ENCODE data around the gene CNTNAP5. TPM values are rescaled to one million over a fixed set of nuclear protein-coding genes. Genes with fewer than 3 reads are reported as not detected.

Gene CNTNAP5
- total RNA-seq, 1 experiment from 2014 or later: not detected

- Histone ChIP-seq H3K9me3 (replicated peaks) (no peaks in the 10 kb centered on the region), H3K27me3 (no peaks in the 10 kb centered on the region), H3K27ac (no peak overlapping the region), H3K4me3 (no peak overlapping the region), H3K36me3 (no peaks in the 10 kb centered on the region), H3K4me1 (no peaks in the 10 kb centered on the region)
- no peak for DNase-seq
Measured at GRCh38 chr2:124586835-124587234, 561.7 kb downstream of the CNTNAP5 start.

- no peaks in the 10 kb centered on the region for H3K36me3 ChIP-seq
- no peaks in the 10 kb centered on the region for H3K9me3 ChIP-seq (replicated peaks)
- H3K4me3 ChIP-seq: no peak overlapping the region
- no peak for DNase-seq
- H3K4me1 ChIP-seq: no peaks in the 10 kb centered on the region
- H3K27ac ChIP-seq: no peak overlapping the region
- no peaks in the 10 kb centered on the region for H3K27me3 ChIP-seq
Measured at GRCh38 chr2:124589971-124590370, 564.9 kb downstream of the CNTNAP5 start.

- Histone ChIP-seq H3K36me3 (no peaks in the 10 kb centered on the region), H3K27me3 (no peaks in the 10 kb centered on the region), H3K4me1 (no peaks in the 10 kb centered on the region), H3K9me3 (replicated peaks) (no peaks in the 10 kb centered on the region), H3K27ac (no peak overlapping the region), H3K4me3 (no peak overlapping the region)
- DNase-seq: no peak
Measured at GRCh38 chr2:124602759-124603158, 577.7 kb downstream of the CNTNAP5 start.

GRCh38 chr2:124604940-124605339, 579.9 kb downstream of the CNTNAP5 start:
- Histone ChIP-seq H3K36me3 (no peaks in the 10 kb centered on the region), H3K4me3 (no peak overlapping the region), H3K9me3 (replicated peaks) (no peaks in the 10 kb centered on the region), H3K27ac (no peak overlapping the region), H3K27me3 (no peaks in the 10 kb centered on the region), H3K4me1 (no peaks in the 10 kb centered on the region)
- no peak for DNase-seq

GRCh38 chr2:124607679-124608078, 582.6 kb downstream of the CNTNAP5 start:
- Histone ChIP-seq H3K9me3 (replicated peaks) (no peaks in the 10 kb centered on the region), H3K4me3 (no peak overlapping the region), H3K4me1 (no peaks in the 10 kb centered on the region; the same call in none of the 2 replicates), H3K27ac (no peak overlapping the region), H3K27me3 (0 out of 2 replicates have a peak, but pooled peaks cover 6% of the 10 kb centered on the region), H3K36me3 (no peaks in the 10 kb centered on the region)
- DNase-seq: no peak

GRCh38 chr2:124609667-124610066, 584.6 kb downstream of the CNTNAP5 start:
- Histone ChIP-seq H3K27ac (no peak overlapping the region), H3K4me1 (no peaks in the 10 kb centered on the region; the same call in none of the 2 replicates), H3K4me3 (no peak overlapping the region), H3K27me3 (0 out of 2 replicates have a peak, but pooled peaks cover 6% of the 10 kb centered on the region), H3K9me3 (replicated peaks) (no peaks in the 10 kb centered on the region), H3K36me3 (no peaks in the 10 kb centered on the region)
- DNase-seq: no peak

GRCh38 chr2:124610141-124610540, 585.1 kb downstream of the CNTNAP5 start:
- H3K9me3 ChIP-seq (replicated peaks): no peaks in the 10 kb centered on the region
- H3K27ac ChIP-seq: no peak overlapping the region
- H3K4me3 ChIP-seq: no peak overlapping the region
- no peak for DNase-seq
- no peaks in the 10 kb centered on the region; the same call in none of the 2 replicates for H3K4me1 ChIP-seq
- H3K36me3 ChIP-seq: no peaks in the 10 kb centered on the region
- 0 out of 2 replicates have a peak, but pooled peaks cover 6% of the 10 kb centered on the region for H3K27me3 ChIP-seq

- Histone ChIP-seq H3K9me3 (replicated peaks) (no peaks in the 10 kb centered on the region), H3K4me1 (no peaks in the 10 kb centered on the region; the same call in none of the 2 replicates), H3K36me3 (no peaks in the 10 kb centered on the region), H3K27me3 (0 out of 2 replicates have a peak, but pooled peaks cover 6% of the 10 kb centered on the region), H3K27ac (no peak overlapping the region), H3K4me3 (no peak overlapping the region)
- peak in 1 of 2 experiments; percentile 5 for DNase-seq
Measured at GRCh38 chr2:124610866-124611265, 585.8 kb downstream of the CNTNAP5 start.

GRCh38 chr2:124623560-124623959, 598.5 kb downstream of the CNTNAP5 start:
- Histone ChIP-seq H3K36me3 (no peaks in the 10 kb centered on the region), H3K4me1 (no peaks in the 10 kb centered on the region), H3K4me3 (no peak overlapping the region), H3K9me3 (replicated peaks) (no peaks in the 10 kb centered on the region), H3K27ac (no peak overlapping the region), H3K27me3 (no peaks in the 10 kb centered on the region)
- no peak for DNase-seq

GRCh38 chr2:124625561-124625960, 600.5 kb downstream of the CNTNAP5 start:
- no peaks in the 10 kb centered on the region for H3K36me3 ChIP-seq
- H3K27me3 ChIP-seq: no peaks in the 10 kb centered on the region
- H3K27ac ChIP-seq: no peak overlapping the region
- H3K4me1 ChIP-seq: no peaks in the 10 kb centered on the region
- DNase-seq: no peak
- no peaks in the 10 kb centered on the region for H3K9me3 ChIP-seq (replicated peaks)
- no peak overlapping the region for H3K4me3 ChIP-seq

- Histone ChIP-seq H3K27ac (no peak overlapping the region), H3K4me3 (no peak overlapping the region), H3K9me3 (replicated peaks) (no peaks in the 10 kb centered on the region), H3K36me3 (no peaks in the 10 kb centered on the region), H3K4me1 (no peaks in the 10 kb centered on the region), H3K27me3 (no peaks in the 10 kb centered on the region)
- DNase-seq: no peak
Measured at GRCh38 chr2:124626993-124627392, 601.9 kb downstream of the CNTNAP5 start.

- no peak for DNase-seq
- H3K4me1 ChIP-seq: no peaks in the 10 kb centered on the region
- no peak overlapping the region for H3K4me3 ChIP-seq
- peaks cover 8% of the 10 kb centered on the region; the same call in 1 of the 2 replicates for H3K27me3 ChIP-seq
- H3K9me3 ChIP-seq (replicated peaks): no peaks in the 10 kb centered on the region
- H3K36me3 ChIP-seq: no peaks in the 10 kb centered on the region
- no peak overlapping the region for H3K27ac ChIP-seq
Measured at GRCh38 chr2:124633812-124634211, 608.7 kb downstream of the CNTNAP5 start.

GRCh38 chr2:124639524-124639923, 614.4 kb downstream of the CNTNAP5 start:
- Histone ChIP-seq H3K4me1 (no peaks in the 10 kb centered on the region), H3K4me3 (no peak overlapping the region), H3K27me3 (peaks cover 17% of the 10 kb centered on the region), H3K27ac (no peak overlapping the region), H3K36me3 (no peaks in the 10 kb centered on the region), H3K9me3 (replicated peaks) (no peaks in the 10 kb centered on the region)
- no peak for DNase-seq

GRCh38 chr2:124640221-124640750, 615.2 kb downstream of the CNTNAP5 start:
- no peak overlapping the region for H3K27ac ChIP-seq
- DNase-seq: no peak
- H3K4me3 ChIP-seq: no peak overlapping the region
- H3K27me3 ChIP-seq: peaks cover 17% of the 10 kb centered on the region
- H3K9me3 ChIP-seq (replicated peaks): no peaks in the 10 kb centered on the region
- no peaks in the 10 kb centered on the region for H3K36me3 ChIP-seq
- no peaks in the 10 kb centered on the region for H3K4me1 ChIP-seq

GRCh38 chr2:124646166-124646815, 621.2 kb downstream of the CNTNAP5 start:
- no peaks in the 10 kb centered on the region for H3K36me3 ChIP-seq
- H3K4me3 ChIP-seq: no peak overlapping the region
- no peaks in the 10 kb centered on the region for H3K4me1 ChIP-seq
- H3K9me3 ChIP-seq (replicated peaks): no peaks in the 10 kb centered on the region
- H3K27ac ChIP-seq: no peak overlapping the region
- no peak for DNase-seq
- H3K27me3 ChIP-seq: peaks cover 24% of the 10 kb centered on the region

- H3K36me3 ChIP-seq: no peaks in the 10 kb centered on the region
- DNase-seq: no peak
- H3K9me3 ChIP-seq (replicated peaks): no peaks in the 10 kb centered on the region
- peaks cover 21% of the 10 kb centered on the region for H3K27me3 ChIP-seq
- H3K4me1 ChIP-seq: no peaks in the 10 kb centered on the region
- H3K4me3 ChIP-seq: no peak overlapping the region
- H3K27ac ChIP-seq: no peak overlapping the region
Measured at GRCh38 chr2:124647245-124647644, 622.2 kb downstream of the CNTNAP5 start.

Measured in SJCRH30 (cell line).